Endometrial microvascular endothelial cells (primary cell): ENCODE data around the gene PCYOX1L. TPM values are rescaled to one million over a fixed set of nuclear protein-coding genes. Genes with fewer than 3 reads are reported as not detected.

Experiments
- in situ Hi-C: cut with HindIII; loops from 2 replicates; pipeline ENCODE4 v1.10.0; 2017; ENCODE audit warnings: low sequenced_read_pairs, low pct_unique_long_range_greater_than_20kb; ENCODE audit errors: inconsistent ontology term
- total RNA-seq: library from RNA; depleted of rRNA; stranded (reverse); fragments of >200 nt; gene quantifications from one replicate; pipeline ENCODE4 v1.2.3, GENCODE V29; 2015; ENCODE audit errors: inconsistent ontology term

PCYOX1L gene, protein sequence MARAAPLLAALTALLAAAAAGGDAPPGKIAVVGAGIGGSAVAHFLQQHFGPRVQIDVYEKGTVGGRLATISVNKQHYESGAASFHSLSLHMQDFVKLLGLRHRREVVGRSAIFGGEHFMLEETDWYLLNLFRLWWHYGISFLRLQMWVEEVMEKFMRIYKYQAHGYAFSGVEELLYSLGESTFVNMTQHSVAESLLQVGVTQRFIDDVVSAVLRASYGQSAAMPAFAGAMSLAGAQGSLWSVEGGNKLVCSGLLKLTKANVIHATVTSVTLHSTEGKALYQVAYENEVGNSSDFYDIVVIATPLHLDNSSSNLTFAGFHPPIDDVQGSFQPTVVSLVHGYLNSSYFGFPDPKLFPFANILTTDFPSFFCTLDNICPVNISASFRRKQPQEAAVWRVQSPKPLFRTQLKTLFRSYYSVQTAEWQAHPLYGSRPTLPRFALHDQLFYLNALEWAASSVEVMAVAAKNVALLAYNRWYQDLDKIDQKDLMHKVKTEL
- 7.2 TPM for total RNA-seq

DNA sequence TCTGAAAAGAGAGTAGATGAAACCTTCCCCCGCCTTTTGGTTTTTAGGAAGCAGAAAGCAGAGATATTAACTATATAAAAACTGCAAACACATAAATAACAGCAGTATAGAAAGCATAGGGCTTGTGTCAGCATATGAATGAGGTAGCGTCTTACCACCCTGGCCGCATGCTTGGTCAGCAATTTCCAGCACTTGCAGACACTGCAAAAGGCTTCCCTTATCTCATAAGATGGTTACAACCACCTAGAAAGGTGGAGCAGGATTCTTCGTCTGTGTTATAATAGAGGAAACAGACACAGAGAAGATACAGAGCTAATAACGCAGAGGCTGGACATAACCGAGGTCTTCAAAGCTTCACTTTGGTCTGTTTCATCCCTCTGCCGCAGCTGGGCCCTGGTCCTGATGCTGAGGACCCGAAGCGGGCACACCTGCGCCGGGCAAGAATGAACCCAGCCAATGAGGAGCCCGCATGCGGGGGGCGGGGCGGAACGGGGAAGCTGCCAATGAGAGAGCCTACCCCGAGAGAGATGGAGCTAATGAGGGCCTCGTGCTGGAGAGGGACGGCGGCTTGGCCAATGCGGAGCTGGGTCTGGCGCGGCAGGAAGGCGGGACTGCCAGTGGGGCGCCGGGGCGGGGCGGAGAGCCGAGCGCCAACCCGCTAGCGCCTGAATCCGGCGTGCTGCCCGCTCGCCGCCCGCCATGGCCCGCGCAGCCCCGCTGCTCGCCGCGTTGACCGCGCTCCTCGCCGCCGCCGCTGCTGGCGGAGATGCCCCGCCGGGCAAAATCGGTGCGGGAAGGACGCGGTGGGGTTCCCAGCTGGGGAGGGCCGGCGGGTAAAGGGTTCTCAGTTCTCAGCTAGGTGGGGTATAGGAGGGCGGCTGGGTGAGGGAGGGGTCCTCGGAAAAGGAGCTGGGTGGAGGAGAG is at the start of gene PCYOX1L:
TSS of gene PCYOX1L (plus strand) at position 677 of the 924 bp plus-strand sequence. CDS start at position 700, 23 bp downstream.
- in situ Hi-C loops: no loop called here

DNA sequence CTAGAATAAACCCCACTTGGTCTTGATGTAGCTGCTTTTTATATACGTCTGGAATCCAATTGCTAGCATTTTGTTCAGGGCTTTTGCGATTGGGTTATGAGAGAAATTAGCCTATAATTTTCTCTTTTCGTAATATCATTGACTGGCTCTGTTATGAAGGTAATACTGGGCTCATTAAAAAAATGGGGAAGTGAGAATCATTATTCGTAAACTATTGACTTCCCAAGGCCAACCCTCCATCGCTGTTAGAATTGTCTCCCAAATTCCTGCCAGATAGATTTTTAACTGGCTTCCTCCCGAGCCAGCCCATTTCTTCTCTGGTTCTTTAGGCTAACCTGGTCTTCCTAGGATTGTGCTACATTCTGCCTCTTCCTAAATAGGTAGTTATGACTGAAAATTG is 48.5 kb upstream of the PCYOX1L start:
- in situ Hi-C loops: no loop called here

GRCh38 chr5:149310488-149310887 is 47.4 kb upstream of the PCYOX1L start:
- in situ Hi-C loops: no loop called here

DNA sequence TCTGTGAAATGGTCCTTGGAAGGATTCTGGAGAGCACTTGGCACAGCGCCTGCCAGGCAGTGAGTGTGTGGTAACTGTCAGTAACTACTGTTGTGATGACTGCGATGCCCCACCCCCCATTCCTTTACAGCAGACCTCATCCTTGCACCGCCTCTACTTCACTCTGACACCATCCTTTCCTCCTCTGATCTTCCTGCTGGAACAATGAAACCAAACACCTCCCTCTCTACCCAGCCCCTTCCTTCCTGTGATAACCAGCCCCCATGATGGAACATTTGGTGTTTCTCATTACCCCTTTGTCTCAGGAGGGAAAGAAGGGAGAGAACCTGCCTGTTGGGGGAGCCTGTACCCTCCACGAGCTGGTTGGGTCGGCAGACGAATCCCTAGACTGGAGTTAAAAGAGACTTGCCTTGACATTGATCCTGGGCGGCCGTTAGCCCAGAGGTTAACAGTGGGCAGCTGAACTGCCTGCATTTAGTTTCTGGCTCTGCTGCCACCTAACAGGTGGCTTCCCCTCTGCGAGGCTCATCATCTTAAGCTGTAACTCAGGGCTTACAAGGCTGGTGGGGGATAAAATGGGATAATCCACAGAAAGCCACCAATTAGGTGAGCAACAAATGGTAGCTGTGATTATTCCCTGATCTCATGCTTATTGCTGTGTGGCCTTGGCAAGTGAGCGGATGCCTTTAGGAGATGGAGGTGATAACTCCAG is 46.7 kb upstream of the PCYOX1L start:
- in situ Hi-C loops: no loop called here

DNA sequence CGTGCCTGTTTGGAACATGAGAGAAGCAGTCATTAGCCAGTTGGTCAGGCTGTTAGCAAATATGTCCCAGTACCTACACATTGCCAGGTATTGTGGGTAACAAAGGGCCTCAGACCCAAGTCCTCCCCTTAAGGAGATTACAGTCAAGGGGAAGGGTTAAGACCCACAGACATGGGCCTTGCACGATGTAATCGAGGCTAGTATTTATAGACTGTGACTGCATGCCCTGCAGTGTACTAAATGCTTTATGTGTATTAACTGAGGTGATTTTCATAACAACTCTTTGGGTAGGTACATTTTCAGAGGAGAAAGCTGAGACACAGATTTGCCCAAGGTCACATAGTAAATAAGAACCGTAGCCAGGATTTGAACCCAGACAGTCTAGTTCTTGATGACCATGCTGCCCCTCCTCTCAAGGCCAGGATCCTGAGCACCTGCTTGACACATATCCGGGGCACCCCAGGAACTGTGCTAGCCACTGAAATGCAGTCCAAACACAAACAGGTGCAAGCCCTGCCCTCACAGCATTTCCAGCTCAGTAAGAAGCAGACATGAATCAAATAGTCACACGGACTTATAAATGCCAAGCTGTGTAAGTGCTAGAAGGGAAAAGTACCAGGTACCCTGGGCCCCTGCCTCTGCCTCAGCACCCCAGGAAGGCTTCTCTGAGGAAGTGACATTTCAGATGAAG is 44.5 kb upstream of the PCYOX1L start:
- in situ Hi-C loops: no loop called here

DNA sequence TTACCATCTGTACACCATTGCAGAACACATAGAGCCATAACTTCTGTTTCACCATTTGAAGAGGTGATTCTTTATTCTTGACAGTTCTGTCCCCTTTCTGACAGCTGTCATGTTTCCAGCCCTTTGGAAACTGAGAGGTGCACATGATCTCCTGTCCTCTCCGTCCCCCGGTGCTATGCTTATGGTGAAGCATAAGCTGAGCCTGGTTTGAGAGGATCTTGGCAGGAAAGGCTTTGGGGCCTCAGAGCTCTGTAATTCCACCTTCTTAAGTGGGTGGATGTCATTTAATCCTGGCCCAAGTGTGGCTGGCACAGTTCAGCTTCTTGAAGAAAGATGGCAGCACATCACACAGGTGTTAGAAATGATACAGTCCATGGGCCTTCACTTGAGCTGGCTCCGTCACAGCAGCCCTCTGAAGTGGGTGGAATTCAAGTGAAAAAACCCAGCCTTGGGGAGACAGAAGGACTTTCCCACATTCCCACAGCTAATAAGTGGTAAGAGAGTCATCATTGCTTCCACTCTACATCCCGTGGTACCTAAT is 43.2 kb upstream of the PCYOX1L start:
- in situ Hi-C loops: no loop called here

GRCh38 chr5:149315753-149316152 is 42.1 kb upstream of the PCYOX1L start:
- in situ Hi-C loops: no loop called here

DNA sequence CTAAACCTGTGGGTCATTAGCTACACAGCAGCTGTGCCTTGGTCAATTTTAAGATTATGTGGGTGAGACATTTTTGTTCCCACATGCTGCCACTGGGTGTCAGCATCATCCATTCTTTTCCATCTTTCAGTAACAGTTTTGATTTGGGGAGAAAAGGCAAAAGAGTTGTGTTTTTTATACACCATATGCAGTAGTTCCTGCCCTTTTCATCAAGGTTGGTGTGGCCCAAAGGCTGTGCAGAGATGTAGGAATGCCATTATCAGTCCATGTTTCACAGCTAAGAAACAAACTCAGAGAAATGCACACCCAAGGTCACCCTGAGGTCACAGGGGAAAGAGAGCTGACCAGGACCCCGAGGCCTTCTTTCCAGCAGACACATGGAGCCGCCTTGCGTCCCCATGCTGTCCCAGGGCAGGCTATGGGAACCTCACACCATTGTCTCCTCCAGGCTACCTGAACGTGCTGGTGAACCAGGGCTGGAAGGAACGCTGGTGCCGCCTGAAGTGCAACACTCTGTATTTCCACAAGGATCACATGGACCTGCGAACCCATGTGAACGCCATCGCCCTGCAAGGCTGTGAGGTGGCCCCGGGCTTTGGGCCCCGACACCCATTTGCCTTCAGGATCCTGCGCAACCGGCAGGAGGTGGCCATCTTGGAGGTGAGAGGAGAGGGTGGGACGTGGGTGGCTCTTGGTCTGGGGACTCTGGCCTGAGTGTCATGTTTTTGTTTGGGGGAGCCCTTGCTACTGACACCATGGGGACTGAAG is 40.4 kb upstream of the PCYOX1L start:
- in situ Hi-C loops: no loop called here

GRCh38 chr5:149319174-149319573 is 38.7 kb upstream of the PCYOX1L start:
- in situ Hi-C loops: no loop called here

GRCh38 chr5:149320791-149321330 is 37.0 kb upstream of the PCYOX1L start:
- in situ Hi-C loops: no loop called here

- in situ Hi-C loops: no loop called here
Observed at GRCh38 chr5:149322518-149322917, 35.3 kb upstream of the PCYOX1L start.

GRCh38 chr5:149323210-149323609 is 34.6 kb upstream of the PCYOX1L start:
- in situ Hi-C loops: no loop called here

- in situ Hi-C loops: no loop called here
Observed at GRCh38 chr5:149323621-149324205, 34.1 kb upstream of the PCYOX1L start.

DNA sequence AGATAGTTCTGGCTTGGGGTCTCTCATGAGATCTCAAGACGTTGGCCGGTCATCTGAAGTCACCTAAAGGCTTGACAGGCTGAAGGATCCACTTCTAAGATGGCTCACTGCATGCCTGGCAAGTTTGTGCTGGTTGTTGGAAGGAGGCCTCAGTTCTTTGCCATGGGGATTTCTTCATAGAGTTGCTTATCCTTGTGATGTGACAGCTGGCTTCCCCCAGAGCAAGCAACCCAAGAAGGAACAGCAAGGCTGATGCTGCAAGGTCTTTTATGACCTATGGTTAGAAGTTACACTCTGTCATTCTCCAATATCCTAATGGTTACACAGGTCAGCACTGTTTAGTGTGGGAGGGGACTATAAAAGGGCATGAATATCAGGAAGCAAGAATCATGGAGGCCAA is 33.2 kb upstream of the PCYOX1L start:
- in situ Hi-C loops: no loop called here

GRCh38 chr5:149325166-149325735 is 32.6 kb upstream of the PCYOX1L start:
- in situ Hi-C loops: no loop called here

DNA sequence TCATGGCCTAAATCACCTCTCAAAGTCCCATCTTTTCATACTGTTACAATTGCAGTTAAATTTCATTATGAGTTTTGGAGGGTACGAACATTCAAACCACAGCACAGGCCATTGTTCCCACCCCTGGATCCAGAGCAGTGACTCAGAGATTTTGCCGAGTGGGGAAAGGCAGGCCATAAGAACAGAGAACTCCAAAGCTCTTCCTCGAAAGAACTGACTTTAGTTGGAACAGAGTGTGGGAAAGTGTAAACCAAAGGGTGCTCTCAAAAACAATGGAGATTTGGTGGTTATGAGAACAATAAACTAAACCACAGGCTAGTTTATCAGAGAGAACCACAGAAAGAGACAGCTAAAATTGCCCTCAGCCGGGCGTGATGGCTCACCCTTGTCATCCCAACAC is 32.0 kb upstream of the PCYOX1L start:
- in situ Hi-C loops: no loop called here

GRCh38 chr5:149326611-149327010 is 31.2 kb upstream of the PCYOX1L start:
- in situ Hi-C loops: no loop called here
